HepG2 (cell line): ENCODE results near the gene FBXL22. TPM values are rescaled to one million over a fixed set of nuclear protein-coding genes. Genes with fewer than 3 reads are reported as not detected.
A peak's percentile ranks its signal among the peaks of the same experiment; 100 is the strongest.

Source experiments
- ARNT2 ChIP-seq: sonication (generic); formaldehyde crosslinking; IDR thresholded peaks from 2 replicates; pipeline ENCODE4 v1.8.0; 2022; ENCODE audit warnings: mild to moderate bottlenecking, low read depth, missing genetic modification reagents, moderate library complexity
- FIP1L1 ChIP-seq: fragments of 200-400 bp; formaldehyde crosslinking; IDR thresholded peaks from 2 replicates; pipeline ENCODE4 v1.6.1; 2018; ENCODE audit warnings: low read depth, mild to moderate bottlenecking, low read length, moderate library complexity, borderline replicate concordance; ENCODE audit not compliant: insufficient read depth
- FOXJ3 ChIP-seq: sonication (generic); formaldehyde crosslinking; IDR thresholded peaks from 2 replicates; pipeline ENCODE4 v1.4.0; 2020; ENCODE audit warnings: missing genetic modification reagents, mild to moderate bottlenecking, borderline replicate concordance
- FOXM1 ChIP-seq: sonication (generic); formaldehyde crosslinking; IDR thresholded peaks from 2 replicates; pipeline ENCODE4 v1.5.0; 2020; ENCODE audit warnings: missing genetic modification reagents
- GPN1 ChIP-seq: sonication (generic); formaldehyde crosslinking; IDR thresholded peaks from 2 replicates; pipeline ENCODE4 v1.5.1; 2020; ENCODE audit warnings: missing genetic modification reagents, borderline replicate concordance
- HES4 ChIP-seq: sonication (generic); formaldehyde crosslinking; IDR thresholded peaks from 2 replicates; pipeline ENCODE4 v1.9.0; 2021; ENCODE audit warnings: mild to moderate bottlenecking, missing genetic modification reagents, borderline replicate concordance
- HIC2 ChIP-seq: sonication (generic); formaldehyde crosslinking; IDR thresholded peaks from 2 replicates; pipeline ENCODE4 v1.9.0; 2022; ENCODE audit warnings: low read depth, missing genetic modification reagents
- HNRNPLL ChIP-seq: fragments of 200-400 bp; formaldehyde crosslinking; IDR thresholded peaks from 2 replicates; pipeline ENCODE4 v1.6.1; 2017; ENCODE audit warnings: mild to moderate bottlenecking, low read depth, low read length; ENCODE audit not compliant: poor library complexity, severe bottlenecking
- NPAS2 ChIP-seq: sonication (generic); formaldehyde crosslinking; IDR thresholded peaks from 2 replicates; pipeline ENCODE4 v1.8.0; 2022; ENCODE audit warnings: mild to moderate bottlenecking, missing genetic modification reagents, borderline replicate concordance
- POLR2G ChIP-seq: fragments of 200-400 bp; formaldehyde crosslinking; IDR thresholded peaks from 2 replicates; pipeline ENCODE4 v1.6.1; 2018; ENCODE audit warnings: mild to moderate bottlenecking, low read depth, low read length, moderate library complexity
- SPEN ChIP-seq: sonication (generic); formaldehyde crosslinking; IDR thresholded peaks from 2 replicates; pipeline ENCODE4 v1.5.1; 2020; ENCODE audit warnings: low read depth, mild to moderate bottlenecking, missing genetic modification reagents
- SRSF1 ChIP-seq: fragments of 200-400 bp; formaldehyde crosslinking; optimal IDR thresholded peaks from 2 replicates; pipeline ENCODE3; 2017; ENCODE audit warnings: mild to moderate bottlenecking, low read depth, low read length, moderate library complexity
- TAF15 ChIP-seq: fragments of 200-400 bp; formaldehyde crosslinking; IDR thresholded peaks from one replicate; pipeline ENCODE4 v1.6.1; 2018; ENCODE audit warnings: mild to moderate bottlenecking, low read depth, low read length; ENCODE audit not compliant: poor library complexity, severe bottlenecking
- THAP7 ChIP-seq: sonication (generic); formaldehyde crosslinking; IDR thresholded peaks from 2 replicates; pipeline ENCODE4 v1.8.1; 2023; ENCODE audit warnings: mild to moderate bottlenecking, missing genetic modification reagents
- UBTF ChIP-seq: sonication (generic); formaldehyde crosslinking; IDR thresholded peaks from 2 replicates; pipeline ENCODE4 v1.4.0; 2020; ENCODE audit warnings: mild to moderate bottlenecking, missing genetic modification reagents
- ZBTB8A ChIP-seq: sonication (generic); formaldehyde crosslinking; IDR thresholded peaks from 2 replicates; pipeline ENCODE4 v1.4.0; 2020; ENCODE audit warnings: mild to moderate bottlenecking, low read depth, missing genetic modification reagents, borderline replicate concordance
- ZNF292 ChIP-seq: sonication (generic); formaldehyde crosslinking; IDR thresholded peaks from 2 replicates; pipeline ENCODE4 v1.8.1; 2022; ENCODE audit warnings: mild to moderate bottlenecking, low read depth, missing genetic modification reagents, borderline replicate concordance
- ZNF792 ChIP-seq: IDR thresholded peaks from 2 replicates; pipeline ENCODE4 v1.6.1; 2016
- ZSCAN25 ChIP-seq: sonication (generic); formaldehyde crosslinking; IDR thresholded peaks from 2 replicates; pipeline ENCODE4 v1.8.0; 2022; ENCODE audit warnings: mild to moderate bottlenecking, missing genetic modification reagents
- polyA plus RNA-seq, 8 experiments: library from polyadenylated mRNA; depleted of rRNA in 3 of 8; stranded (reverse) in 7 of 8; unstranded in 1 of 8; fragments of >200 nt; fragmentation: Illumina TruSeq in 4 of 8; extraction: Trizol in 4 of 8; gene quantifications; 2 replicates each; pipeline versions ENCODE4 v1.2.1 to v1.2.3, GENCODE V29; 2011 to 2016; ENCODE audit warnings: low read depth in 4 of 8, missing spikeins in 1 of 8, mixed read lengths in 1 of 8; ENCODE audit not compliant: insufficient read depth in 1 of 8
- total RNA-seq, 5 experiments: library from RNA; depleted of rRNA; stranded (reverse); fragments of >200 nt; fragmentation: Illumina TruSeq; extraction: Trizol; gene quantifications; 2 replicates each; pipeline ENCODE4 v1.2.3, GENCODE V29; 2016; ENCODE audit warnings: low read depth in 1 of 5
- TF ChIP-seq, protein P1 (sequence below): sonication (generic); formaldehyde crosslinking; IDR thresholded peaks from 2 replicates; pipeline ENCODE4 v1.5.0; 2020; ENCODE audit warnings: missing genetic modification reagents
- TF ChIP-seq, protein P2 (sequence below): sonication (generic); formaldehyde crosslinking; IDR thresholded peaks from 2 replicates; pipeline ENCODE4 v1.8.0; 2022; ENCODE audit warnings: mild to moderate bottlenecking, missing genetic modification reagents

The FBXL22 gene
- total and polyA plus RNA-seq, 2 of the 13 experiments (the other 11 are each of a cell fraction or from before 2014, with no cell fraction given): 0.15 to 0.33 TPM

GRCh38 chr15:63600616-63601025 is 3.4 kb downstream of the FBXL22 start (continued):
- TF ChIP-seq FOXJ3: no peak
- TF ChIP-seq, protein P1, sequence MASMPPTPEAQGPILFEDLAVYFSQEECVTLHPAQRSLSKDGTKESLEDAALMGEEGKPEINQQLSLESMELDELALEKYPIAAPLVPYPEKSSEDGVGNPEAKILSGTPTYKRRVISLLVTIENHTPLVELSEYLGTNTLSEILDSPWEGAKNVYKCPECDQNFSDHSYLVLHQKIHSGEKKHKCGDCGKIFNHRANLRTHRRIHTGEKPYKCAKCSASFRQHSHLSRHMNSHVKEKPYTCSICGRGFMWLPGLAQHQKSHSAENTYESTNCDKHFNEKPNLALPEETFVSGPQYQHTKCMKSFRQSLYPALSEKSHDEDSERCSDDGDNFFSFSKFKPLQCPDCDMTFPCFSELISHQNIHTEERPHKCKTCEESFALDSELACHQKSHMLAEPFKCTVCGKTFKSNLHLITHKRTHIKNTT (CRISPR knock-in tag): no peak
- TF ChIP-seq HIC2 (CRISPR knock-in tag): no peak; the same call in 1 of the 2 replicates
- no peak for TF ChIP-seq SRSF1
- no peak for TF ChIP-seq ZNF292 (CRISPR knock-in tag)
- TF ChIP-seq FOXM1 (CRISPR knock-in tag): peak; percentile 71; the same call in 1 of the 2 replicates
- no peak for TF ChIP-seq ZNF792 (CRISPR knock-in tag)
- TF ChIP-seq POLR2G: peak; percentile 89
- TF ChIP-seq SPEN (CRISPR knock-in tag): peak; percentile 90
- TF ChIP-seq HES4: 0 out of 2 replicates have a peak, but pooled peaks have one; percentile 63
- TF ChIP-seq NPAS2: peak; percentile 71; the same call in 1 of the 2 replicates
- no peak for TF ChIP-seq ZBTB8A (CRISPR knock-in tag)
- no peak; the same call in 1 of the 2 replicates for TF ChIP-seq ARNT2 (CRISPR knock-in tag)
- peak; percentile 93 for TF ChIP-seq HNRNPLL
- TF ChIP-seq TAF15: no peak
- 0 out of 2 replicates have a peak, but pooled peaks have one; percentile 50 for TF ChIP-seq ZSCAN25 (CRISPR knock-in tag)
- no peak for TF ChIP-seq FIP1L1
- TF ChIP-seq THAP7 (CRISPR knock-in tag): no peak
- TF ChIP-seq UBTF: 0 out of 2 replicates have a peak, but pooled peaks have one; percentile 33
- TF ChIP-seq GPN1 (CRISPR knock-in tag): peak; percentile 38; the same call in 1 of the 2 replicates
- TF ChIP-seq, protein P2, sequence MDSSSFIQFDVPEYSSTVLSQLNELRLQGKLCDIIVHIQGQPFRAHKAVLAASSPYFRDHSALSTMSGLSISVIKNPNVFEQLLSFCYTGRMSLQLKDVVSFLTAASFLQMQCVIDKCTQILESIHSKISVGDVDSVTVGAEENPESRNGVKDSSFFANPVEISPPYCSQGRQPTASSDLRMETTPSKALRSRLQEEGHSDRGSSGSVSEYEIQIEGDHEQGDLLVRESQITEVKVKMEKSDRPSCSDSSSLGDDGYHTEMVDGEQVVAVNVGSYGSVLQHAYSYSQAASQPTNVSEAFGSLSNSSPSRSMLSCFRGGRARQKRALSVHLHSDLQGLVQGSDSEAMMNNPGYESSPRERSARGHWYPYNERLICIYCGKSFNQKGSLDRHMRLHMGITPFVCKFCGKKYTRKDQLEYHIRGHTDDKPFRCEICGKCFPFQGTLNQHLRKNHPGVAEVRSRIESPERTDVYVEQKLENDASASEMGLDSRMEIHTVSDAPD (CRISPR knock-in tag): no peak
